Osteoblast (primary cell): Measurements from ENCODE around the gene SARS1. TPM values are rescaled to one million over a fixed set of nuclear protein-coding genes. Genes with fewer than 3 reads are reported as not detected.

Experiments used
- DNase-seq: peaks from one replicate; pipeline ENCODE4 v3.0.0; 2011; ENCODE audit warnings: low spot score, mixed read lengths; ENCODE audit not compliant: insufficient read length; ENCODE audit errors: missing footprints
- H2AFZ ChIP-seq: 2 replicates; pipeline ENCODE4 v1.6.0; 2011; ENCODE audit warnings: mild to moderate bottlenecking, low read length
- H3K27ac ChIP-seq: 2 replicates; pipeline ENCODE4 v1.5.1; 2011; ENCODE audit warnings: mild to moderate bottlenecking, low read depth, low read length, moderate library complexity
- H3K27me3 ChIP-seq: 2 replicates; pipeline ENCODE4 v1.6.0; 2012; ENCODE audit warnings: mild to moderate bottlenecking, control low read depth, inconsistent platforms, low read length, moderate library complexity; ENCODE audit not compliant: insufficient read depth
- H3K36me3 ChIP-seq: 2 replicates; pipeline ENCODE4 v1.5.1; 2011; ENCODE audit warnings: mild to moderate bottlenecking, low read length, control low read depth, moderate library complexity; ENCODE audit not compliant: insufficient read depth
- H3K4me1 ChIP-seq: 2 replicates; pipeline ENCODE4 v1.5.1; 2011; ENCODE audit warnings: mild to moderate bottlenecking, low read length, control low read depth, moderate library complexity; ENCODE audit not compliant: insufficient read depth
- H3K4me2 ChIP-seq: 2 replicates; pipeline ENCODE4 v1.6.0; 2011; ENCODE audit warnings: mild to moderate bottlenecking, low read length; ENCODE audit not compliant: insufficient read depth
- H3K4me3 ChIP-seq: fragments of 200-600 bp; sonication (generic); 3 replicates; pipeline ENCODE4 v1.5.1; 2012; ENCODE audit warnings: mild to moderate bottlenecking, low read length, inconsistent platforms; ENCODE audit not compliant: insufficient read depth
- H3K79me2 ChIP-seq: 2 replicates; pipeline ENCODE4 v1.6.0; 2012; ENCODE audit warnings: mild to moderate bottlenecking, low read length, control low read depth, inconsistent platforms; ENCODE audit not compliant: insufficient read depth
- H3K9me3 ChIP-seq: 2 replicates; pipeline ENCODE4 v1.5.1; 2011; ENCODE audit warnings: low read depth, low read length, control low read depth
- H4K20me1 ChIP-seq: 2 replicates; pipeline ENCODE4 v1.6.0; 2012; ENCODE audit warnings: mild to moderate bottlenecking, low read length, control low read depth; ENCODE audit not compliant: insufficient read depth
- CTCF ChIP-seq: IDR thresholded peaks from 2 replicates; pipeline ENCODE4 v1.5.1; 2011; ENCODE audit warnings: mild to moderate bottlenecking, low read depth, low read length, moderate library complexity; ENCODE audit errors: extremely low read depth
- total RNA-seq: library from RNA; depleted of rRNA; stranded (reverse); fragments of >200 nt; gene quantifications from 2 replicates; pipeline ENCODE4 v1.2.3, GENCODE V29; 2012

Gene SARS1
- total RNA-seq, 1 donor, result 392 TPM

GRCh38 chr1:109225308-109225707 lies 11.6 kb downstream of the SARS1 start:
- no peak for TF ChIP-seq CTCF

GRCh38 chr1:109225711-109226445 lies 12.2 kb downstream of the SARS1 start:
- no peak for TF ChIP-seq CTCF
- H3K79me2 ChIP-seq, result peaks cover 84% of the 10 kb centered on the region
- H2AFZ ChIP-seq, result no peak overlapping the region
- H3K4me1 ChIP-seq, result no peaks in the 10 kb centered on the region
- H4K20me1 ChIP-seq, result peaks cover 46% of the 10 kb centered on the region
- peaks cover 55% of the 10 kb centered on the region for H3K36me3 ChIP-seq
- H3K27me3 ChIP-seq, result no peaks in the 10 kb centered on the region
- H3K27ac ChIP-seq, result no peak overlapping the region
- H3K9me3 ChIP-seq, result no peaks in the 10 kb centered on the region
- no peak overlapping the region for H3K4me3 ChIP-seq
- DNase-seq, result no peak
- H3K4me2 ChIP-seq, result no peak overlapping the region

More at GRCh38 chr1:109225308-109225707, 11.6 kb downstream of the SARS1 start:
- Histone ChIP-seq H3K9me3 (no peaks in the 10 kb centered on the region), H3K27me3 (no peaks in the 10 kb centered on the region), H3K4me1 (no peaks in the 10 kb centered on the region), H2AFZ (no peak overlapping the region), H3K36me3 (peaks cover 49% of the 10 kb centered on the region), H3K79me2 (peaks cover 90% of the 10 kb centered on the region), H4K20me1 (peaks cover 50% of the 10 kb centered on the region), H3K4me3 (no peak overlapping the region), H3K27ac (no peak overlapping the region), H3K4me2 (no peak overlapping the region)
- no peak for DNase-seq

- peaks cover 68% of the 10 kb centered on the region for H3K79me2 ChIP-seq
- DNase-seq, result peak; percentile 61
- no peak for TF ChIP-seq CTCF
- no peak overlapping the region for H3K27ac ChIP-seq
- no peaks in the 10 kb centered on the region for H3K27me3 ChIP-seq
- no peaks in the 10 kb centered on the region for H3K9me3 ChIP-seq
- no peaks in the 10 kb centered on the region for H3K4me1 ChIP-seq
- no peak overlapping the region for H3K4me2 ChIP-seq
- peaks cover 73% of the 10 kb centered on the region for H3K36me3 ChIP-seq
- H4K20me1 ChIP-seq, result peaks cover 34% of the 10 kb centered on the region
- H3K4me3 ChIP-seq, result no peak overlapping the region
- no peak overlapping the region for H2AFZ ChIP-seq
Measured at GRCh38 chr1:109228167-109228566, 14.4 kb downstream of the SARS1 start.

GRCh38 chr1:109229531-109230127 lies 15.9 kb downstream of the SARS1 start:
- H4K20me1 ChIP-seq, result peaks cover 26% of the 10 kb centered on the region
- no peak overlapping the region for H3K27ac ChIP-seq
- no peak for DNase-seq
- no peak for TF ChIP-seq CTCF
- no peak overlapping the region for H3K4me3 ChIP-seq
- no peak overlapping the region for H3K4me2 ChIP-seq
- H3K27me3 ChIP-seq, result no peaks in the 10 kb centered on the region
- H2AFZ ChIP-seq, result no peak overlapping the region
- peaks cover 53% of the 10 kb centered on the region for H3K79me2 ChIP-seq
- H3K36me3 ChIP-seq, result peaks cover 74% of the 10 kb centered on the region
- H3K4me1 ChIP-seq, result no peaks in the 10 kb centered on the region
- H3K9me3 ChIP-seq, result no peaks in the 10 kb centered on the region
